ENCODE results near the gene AK5.

AK5 gene

DNA sequence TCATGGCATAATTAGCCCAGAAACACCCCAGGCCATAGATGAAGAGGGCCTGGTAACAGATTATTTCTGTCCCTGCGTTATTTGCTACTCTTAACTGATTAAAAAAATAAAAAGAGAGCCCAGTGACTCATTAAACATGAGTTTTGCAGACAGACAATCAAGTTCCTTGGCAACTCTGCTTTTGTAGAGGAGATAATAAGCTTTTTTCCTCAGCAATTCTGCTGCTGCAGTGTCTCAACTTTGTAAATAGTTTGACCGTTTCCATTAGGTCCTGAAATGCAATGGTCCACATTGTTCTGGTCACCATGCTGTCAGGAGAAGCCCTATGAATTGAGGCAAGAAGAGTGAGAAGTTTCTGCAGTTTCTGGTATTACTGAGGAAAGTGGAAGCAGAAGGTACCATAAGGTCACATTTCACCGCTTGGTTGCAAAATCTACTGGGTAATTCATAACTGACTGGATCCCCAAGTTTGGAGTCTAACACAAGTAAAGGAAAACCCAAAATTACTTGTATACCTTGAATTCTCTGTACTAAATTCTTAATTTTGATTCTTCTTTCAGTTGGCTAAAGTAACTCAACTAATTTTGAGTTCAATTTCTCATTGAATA lies 261.1 kb downstream of the AK5 start:
- TF ChIP-seq, protein P1, sequence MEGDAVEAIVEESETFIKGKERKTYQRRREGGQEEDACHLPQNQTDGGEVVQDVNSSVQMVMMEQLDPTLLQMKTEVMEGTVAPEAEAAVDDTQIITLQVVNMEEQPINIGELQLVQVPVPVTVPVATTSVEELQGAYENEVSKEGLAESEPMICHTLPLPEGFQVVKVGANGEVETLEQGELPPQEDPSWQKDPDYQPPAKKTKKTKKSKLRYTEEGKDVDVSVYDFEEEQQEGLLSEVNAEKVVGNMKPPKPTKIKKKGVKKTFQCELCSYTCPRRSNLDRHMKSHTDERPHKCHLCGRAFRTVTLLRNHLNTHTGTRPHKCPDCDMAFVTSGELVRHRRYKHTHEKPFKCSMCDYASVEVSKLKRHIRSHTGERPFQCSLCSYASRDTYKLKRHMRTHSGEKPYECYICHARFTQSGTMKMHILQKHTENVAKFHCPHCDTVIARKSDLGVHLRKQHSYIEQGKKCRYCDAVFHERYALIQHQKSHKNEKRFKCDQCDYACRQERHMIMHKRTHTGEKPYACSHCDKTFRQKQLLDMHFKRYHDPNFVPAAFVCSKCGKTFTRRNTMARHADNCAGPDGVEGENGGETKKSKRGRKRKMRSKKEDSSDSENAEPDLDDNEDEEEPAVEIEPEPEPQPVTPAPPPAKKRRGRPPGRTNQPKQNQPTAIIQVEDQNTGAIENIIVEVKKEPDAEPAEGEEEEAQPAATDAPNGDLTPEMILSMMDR (IDR thresholded peaks at IDR 0.05; ENCODE audit: insufficient read depth, low read depth, low read length, missing control alignments) = no peak
- DNase-seq (ENCODE audit: low read depth) = no peak

DNA sequence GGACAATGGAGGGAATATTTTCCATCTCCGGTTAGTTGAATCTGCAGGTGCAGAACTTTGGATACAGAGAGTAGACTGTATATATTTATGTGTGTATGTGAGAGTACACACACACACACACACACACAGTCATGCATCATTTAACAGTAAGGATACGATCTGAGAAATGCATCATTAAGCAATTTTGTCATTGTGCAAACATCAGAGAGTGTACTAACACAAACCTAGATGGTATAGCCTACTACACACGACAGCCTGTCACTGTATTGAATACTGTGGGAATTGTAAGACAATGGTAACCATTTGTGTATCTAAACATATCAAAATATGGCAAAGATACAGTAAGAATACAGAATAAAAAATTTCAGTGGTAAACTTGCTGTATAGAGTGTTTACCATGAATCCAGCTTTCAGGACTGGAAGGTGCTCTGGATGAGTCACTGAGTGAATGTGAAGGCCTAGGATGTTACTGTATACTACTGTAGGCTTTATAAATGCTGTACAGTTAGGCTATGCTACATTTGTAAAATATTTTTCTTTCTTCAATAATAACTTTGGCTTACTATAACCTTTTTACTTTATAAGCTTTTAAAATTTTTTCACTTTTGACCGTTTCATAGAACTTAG lies 262.1 kb downstream of the AK5 start:
- H3K4me3 ChIP-seq (ENCODE audit: low read length) = no peak overlapping the region
- peak; percentile 49 for DNase-seq (ENCODE audit: low read depth)
- TF ChIP-seq, protein P1 (IDR thresholded peaks at IDR 0.05; ENCODE audit: insufficient read depth, low read depth, low read length, missing control alignments) = no peak

More for the DNA sequence above, 261.1 kb downstream of the AK5 start:
- no peak overlapping the region for H3K4me3 ChIP-seq (ENCODE audit: low read length)

DNA sequence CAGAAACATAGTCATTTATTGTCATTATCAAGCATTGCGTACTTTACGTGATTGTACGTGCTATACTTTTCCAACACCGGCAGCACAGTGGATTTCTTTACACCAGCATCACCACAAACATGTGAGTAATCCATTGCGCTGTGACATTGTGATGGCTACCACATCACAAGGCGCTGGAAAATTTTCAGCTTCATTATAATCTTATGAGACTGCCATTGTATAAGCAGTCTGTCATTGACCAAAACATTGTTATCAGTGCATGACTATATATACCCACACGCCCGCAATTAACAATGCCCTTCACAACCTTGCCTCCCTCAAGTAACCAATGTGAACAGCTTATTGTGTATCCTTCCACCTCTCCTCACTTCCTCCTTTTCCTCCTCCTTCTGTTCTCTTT lies 263.0 kb downstream of the AK5 start:
- TF ChIP-seq, protein P1 (IDR thresholded peaks at IDR 0.05; ENCODE audit: insufficient read depth, low read depth, low read length, missing control alignments) = no peak
- no peak for DNase-seq (ENCODE audit: low read depth)
- no peak overlapping the region for H3K4me3 ChIP-seq (ENCODE audit: low read length)

DNA sequence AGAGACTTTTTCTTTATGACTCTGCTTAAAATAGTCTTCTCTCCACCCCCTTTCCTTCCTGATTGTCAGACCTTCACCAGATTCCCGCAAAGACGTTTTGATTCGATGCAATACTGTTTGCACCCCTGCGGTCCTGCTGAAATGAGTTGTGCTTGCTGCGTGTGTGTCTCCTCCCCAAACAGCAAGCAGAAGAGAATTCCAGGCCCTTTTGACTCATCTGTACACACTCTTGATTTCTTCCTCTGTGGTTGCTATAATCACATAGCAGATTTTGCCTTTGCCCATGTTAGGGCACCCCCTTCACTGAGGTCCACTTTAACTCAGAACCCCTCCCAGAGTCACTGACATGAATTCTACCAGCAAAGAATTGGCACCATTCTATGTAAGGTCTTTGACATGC lies 264.2 kb downstream of the AK5 start:
- no peak for DNase-seq (ENCODE audit: low read depth)
- TF ChIP-seq, protein P1 (IDR thresholded peaks at IDR 0.05; ENCODE audit: insufficient read depth, low read depth, low read length, missing control alignments) = no peak
- H3K4me3 ChIP-seq (ENCODE audit: low read length) = no peak overlapping the region

DNA sequence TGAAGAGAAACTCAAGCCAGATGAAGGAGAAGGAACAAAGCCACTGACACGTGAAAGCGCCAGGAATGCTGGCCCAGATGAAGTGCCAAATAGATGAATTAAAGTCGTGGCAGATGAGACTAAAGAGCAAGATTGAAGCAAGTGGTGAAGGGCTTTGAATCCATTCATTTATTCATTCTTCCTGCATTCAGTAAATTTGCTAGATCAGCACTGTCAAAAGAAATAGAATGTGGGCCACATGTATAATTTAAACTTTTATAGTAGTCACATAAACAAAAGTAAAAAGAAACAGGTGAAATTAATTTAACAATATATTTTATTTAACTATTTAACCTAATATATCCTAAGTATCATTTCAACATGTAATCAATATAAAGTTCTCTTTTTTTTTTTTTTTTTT lies 265.1 kb downstream of the AK5 start:
- no peak overlapping the region for H3K4me3 ChIP-seq (ENCODE audit: low read length)
- no peak for DNase-seq (ENCODE audit: low read depth)
- TF ChIP-seq, protein P1 (IDR thresholded peaks at IDR 0.05; ENCODE audit: insufficient read depth, low read depth, low read length, missing control alignments) = no peak

DNA sequence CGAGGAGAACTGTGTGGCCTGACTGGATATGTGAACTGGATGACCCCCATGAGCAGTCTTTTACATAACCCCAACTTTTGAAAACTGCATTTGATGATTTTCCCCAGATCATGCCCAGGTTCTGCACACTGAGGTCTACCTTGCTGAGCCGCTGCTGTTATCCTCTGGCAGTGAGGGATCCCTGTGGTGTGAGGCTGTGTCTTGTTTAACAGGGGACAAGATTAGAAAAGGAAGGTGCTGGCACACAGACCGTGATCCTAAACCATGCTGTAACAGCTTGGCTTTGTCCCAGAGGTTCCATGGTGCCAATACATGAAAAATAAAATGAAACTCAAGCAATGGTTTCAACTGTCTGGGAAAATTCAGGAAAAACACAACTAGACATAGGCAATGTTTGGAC lies 266.5 kb downstream of the AK5 start:
- no peak overlapping the region for H3K4me3 ChIP-seq (ENCODE audit: low read length)
- DNase-seq (ENCODE audit: low read depth) = no peak
- TF ChIP-seq, protein P1 (IDR thresholded peaks at IDR 0.05; ENCODE audit: insufficient read depth, low read depth, low read length, missing control alignments) = no peak

DNA sequence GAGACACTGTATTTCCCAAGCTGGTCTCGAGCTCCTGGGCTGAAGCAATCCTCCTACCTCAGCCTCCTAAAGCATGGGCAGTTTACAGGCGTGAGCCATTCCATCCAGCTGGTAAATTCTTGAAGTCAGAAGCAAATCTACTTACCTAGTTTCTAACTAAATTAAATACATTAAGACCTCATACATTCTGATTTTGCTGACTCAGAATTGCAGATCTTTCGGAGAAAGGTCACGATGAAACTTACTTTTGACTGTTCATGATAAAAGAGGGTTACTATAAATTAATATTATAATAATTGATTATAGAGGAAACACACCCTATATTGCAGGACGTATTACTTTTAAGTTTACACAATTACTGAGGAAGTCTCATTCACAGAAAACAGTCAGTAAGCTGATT lies 268.3 kb downstream of the AK5 start:
- H3K4me3 ChIP-seq (ENCODE audit: low read length) = no peak overlapping the region

More for the DNA sequence above, 268.3 kb downstream of the AK5 start:
- no peak for DNase-seq (ENCODE audit: low read depth)
- TF ChIP-seq, protein P1 (IDR thresholded peaks at IDR 0.05; ENCODE audit: insufficient read depth, low read depth, low read length, missing control alignments) = no peak

Measured in epithelial cell of esophagus (primary cell).